Muscle layer of duodenum (tissue), 2 donors: ENCODE data around the gene SRL.
A peak's percentile ranks its signal among the peaks of the same experiment; 100 is the strongest.

ENCODE experiments used
- H3K27ac ChIP-seq: one replicate; pipeline ENCODE4 v1.7.0; 2013; ENCODE audit warnings: mild to moderate bottlenecking, low read length
- H3K27me3 ChIP-seq: one replicate; pipeline ENCODE4 v1.7.0; 2013; ENCODE audit warnings: low read depth, mild to moderate bottlenecking, control low read depth, low read length
- H3K36me3 ChIP-seq, 2 donors: one replicate each; pipeline ENCODE4 v1.7.0; 2013; ENCODE audit warnings: low read length in 2 of 2, control low read depth in 1 of 2, mild to moderate bottlenecking in 1 of 2; ENCODE audit not compliant: insufficient read depth in 2 of 2, control insufficient read depth in 1 of 2
- H3K4me1 ChIP-seq, 2 donors: one replicate each; pipeline ENCODE4 v1.7.0; 2013; ENCODE audit warnings: low read length in 2 of 2, mild to moderate bottlenecking in 2 of 2, control low read depth in 1 of 2, moderate library complexity in 1 of 2; ENCODE audit not compliant: insufficient read depth in 2 of 2, control insufficient read depth in 1 of 2
- H3K4me3 ChIP-seq, 2 donors: one replicate each; pipeline ENCODE4 v1.7.0; 2013; ENCODE audit warnings: low read length in 2 of 2, low read depth in 1 of 2, mild to moderate bottlenecking in 1 of 2
- H3K9me3 ChIP-seq, 2 donors: one replicate each; pipeline ENCODE4 v1.7.0; 2013; ENCODE audit warnings: low read length in 2 of 2, control low read depth in 1 of 2, mild to moderate bottlenecking in 1 of 2; ENCODE audit not compliant: control insufficient read depth in 1 of 2
- donor health status: healthy.

SRL gene

GRCh38 chr16:4271176-4272113, 29.6 kb upstream of the SRL start:
- Histone ChIP-seq H3K4me1 (peaks cover 0 to 10% of the 10 kb centered on the region in 2 donors), H3K9me3 (no peaks in the 10 kb centered on the region), H3K27me3 (no peaks in the 10 kb centered on the region), H3K4me3 (peak overlapping the region; percentile 81 to 98), H3K36me3 (no peaks in the 10 kb centered on the region), H3K27ac (peak overlapping the region; percentile 91)

GRCh38 chr16:4270595-4270994, 28.7 kb upstream of the SRL start:
- Histone ChIP-seq H3K9me3 (no peaks in the 10 kb centered on the region), H3K27ac (no peak overlapping the region), H3K36me3 (no peaks in the 10 kb centered on the region), H3K27me3 (no peaks in the 10 kb centered on the region), H3K4me1 (peaks cover 0 to 10% of the 10 kb centered on the region in 2 donors), H3K4me3 (peak overlapping the region in 1 of 2 donors; percentile 98)

- Histone ChIP-seq H3K4me3 (no peak overlapping the region), H3K27ac (no peak overlapping the region), H3K4me1 (peaks cover 0 to 10% of the 10 kb centered on the region in 2 donors)
Measured at GRCh38 chr16:4270091-4270490, 28.2 kb upstream of the SRL start.

GRCh38 chr16:4266372-4266771, 24.5 kb upstream of the SRL start:
- Histone ChIP-seq H3K4me3 (no peak overlapping the region), H3K4me1 (peaks cover 0 to 31% of the 10 kb centered on the region in 2 donors), H3K9me3 (no peaks in the 10 kb centered on the region), H3K27ac (no peak overlapping the region), H3K36me3 (peaks cover 0 to 4% of the 10 kb centered on the region in 2 donors), H3K27me3 (no peaks in the 10 kb centered on the region)

More at GRCh38 chr16:4270091-4270490, 28.2 kb upstream of the SRL start:
- no peaks in the 10 kb centered on the region for H3K9me3 ChIP-seq
- no peaks in the 10 kb centered on the region for H3K27me3 ChIP-seq
- H3K36me3 ChIP-seq = no peaks in the 10 kb centered on the region

- H3K27ac ChIP-seq = no peak overlapping the region
Measured at GRCh38 chr16:4265676-4266075, 23.8 kb upstream of the SRL start.

GRCh38 chr16:4264546-4264945, 22.7 kb upstream of the SRL start:
- peaks cover 0 to 11% of the 10 kb centered on the region in 2 donors for H3K36me3 ChIP-seq
- H3K27ac ChIP-seq = no peak overlapping the region
- no peaks in the 10 kb centered on the region for H3K27me3 ChIP-seq
- peak overlapping the region in 1 of 2 donors; percentile 24 for H3K4me3 ChIP-seq
- peaks cover 0 to 21% of the 10 kb centered on the region in 2 donors for H3K4me1 ChIP-seq
- H3K9me3 ChIP-seq = no peaks in the 10 kb centered on the region

More at GRCh38 chr16:4265676-4266075, 23.8 kb upstream of the SRL start:
- no peak overlapping the region for H3K4me3 ChIP-seq
- no peaks in the 10 kb centered on the region for H3K27me3 ChIP-seq
- no peaks in the 10 kb centered on the region for H3K9me3 ChIP-seq
- H3K4me1 ChIP-seq = peaks cover 0 to 24% of the 10 kb centered on the region in 2 donors
- peaks cover 0 to 4% of the 10 kb centered on the region in 2 donors for H3K36me3 ChIP-seq

- H3K4me1 ChIP-seq = peaks cover 0 to 21% of the 10 kb centered on the region in 2 donors
- peak overlapping the region in 1 of 2 donors; percentile 24 for H3K4me3 ChIP-seq
- no peak overlapping the region for H3K27ac ChIP-seq
- H3K9me3 ChIP-seq = no peaks in the 10 kb centered on the region
- H3K36me3 ChIP-seq = peaks cover 0 to 11% of the 10 kb centered on the region in 2 donors
- H3K27me3 ChIP-seq = no peaks in the 10 kb centered on the region
Measured at GRCh38 chr16:4263504-4264436, 21.9 kb upstream of the SRL start.

- H3K27ac ChIP-seq = no peak overlapping the region
- peaks cover 0 to 11% of the 10 kb centered on the region in 2 donors for H3K36me3 ChIP-seq
- no peaks in the 10 kb centered on the region for H3K9me3 ChIP-seq
- no peak overlapping the region for H3K4me3 ChIP-seq
- no peaks in the 10 kb centered on the region for H3K27me3 ChIP-seq
- H3K4me1 ChIP-seq = peaks cover 0 to 21% of the 10 kb centered on the region in 2 donors
Measured at GRCh38 chr16:4262303-4262835, 20.5 kb upstream of the SRL start.

- peaks cover 0 to 21% of the 10 kb centered on the region in 2 donors for H3K4me1 ChIP-seq
- H3K9me3 ChIP-seq = no peaks in the 10 kb centered on the region
- H3K27me3 ChIP-seq = no peaks in the 10 kb centered on the region
- H3K4me3 ChIP-seq = no peak overlapping the region
- H3K36me3 ChIP-seq = peaks cover 0 to 11% of the 10 kb centered on the region in 2 donors
- H3K27ac ChIP-seq = no peak overlapping the region
Measured at GRCh38 chr16:4261557-4262172, 19.8 kb upstream of the SRL start.

- Histone ChIP-seq H3K4me3 (no peak overlapping the region), H3K4me1 (peaks cover 0 to 21% of the 10 kb centered on the region in 2 donors), H3K27ac (no peak overlapping the region), H3K36me3 (peaks cover 0 to 11% of the 10 kb centered on the region in 2 donors), H3K27me3 (no peaks in the 10 kb centered on the region), H3K9me3 (no peaks in the 10 kb centered on the region)
Measured at GRCh38 chr16:4260360-4260759, 18.5 kb upstream of the SRL start.
